Endodermal cell (in vitro differentiated cells): ENCODE measurements around the gene SRPX. TPM values are rescaled to one million over a fixed set of nuclear protein-coding genes. Genes with fewer than 3 reads are reported as not detected.
A peak's percentile ranks its signal among the peaks of the same experiment; 100 is the strongest.

ENCODE experiments used
- DNase-seq: peaks from one replicate; pipeline ENCODE4 v3.0.0-alpha.2; 2017
- H3K27ac ChIP-seq: 2 replicates; pipeline ENCODE4 v1.5.1; 2013; ENCODE audit warnings: mild to moderate bottlenecking, low read depth, low read length, moderate library complexity
- H3K27me3 ChIP-seq: 2 replicates; pipeline ENCODE4 v1.6.1; 2013; ENCODE audit warnings: mild to moderate bottlenecking, low read length, moderate library complexity; ENCODE audit not compliant: insufficient read depth, control insufficient read depth, poor library complexity, severe bottlenecking
- H3K36me3 ChIP-seq: 2 replicates; pipeline ENCODE4 v1.7.0; 2013; ENCODE audit warnings: mild to moderate bottlenecking, low read length, moderate library complexity; ENCODE audit not compliant: control insufficient read depth, insufficient read depth
- H3K4me1 ChIP-seq: one replicate; pipeline ENCODE4 v1.7.0; 2013; ENCODE audit warnings: low read length; ENCODE audit not compliant: control insufficient read depth, insufficient read depth
- H3K4me3 ChIP-seq: 2 replicates; pipeline ENCODE4 v1.5.1; 2013; ENCODE audit warnings: mild to moderate bottlenecking, low read length, moderate library complexity
- H3K9ac ChIP-seq: 2 replicates; pipeline ENCODE4 v1.6.1; 2013; ENCODE audit warnings: mild to moderate bottlenecking, low read length, moderate library complexity; ENCODE audit not compliant: poor library complexity, severe bottlenecking; ENCODE audit errors: extremely low read depth
- H3K9me3 ChIP-seq: 2 replicates; pipeline ENCODE4 v1.6.1; 2013; ENCODE audit warnings: mild to moderate bottlenecking, low read length, moderate library complexity; ENCODE audit not compliant: control insufficient read depth
- H3K27ac Mint-ChIP-seq: 2 replicates; pipeline ENCODE4 v1.8.0; 2020; ENCODE audit warnings: mixed read lengths
- H3K27me3 Mint-ChIP-seq: 2 replicates; pipeline ENCODE4 v1.8.0; 2021; ENCODE audit warnings: mild to moderate bottlenecking, mixed read lengths; ENCODE audit not compliant: insufficient read depth
- H3K36me3 Mint-ChIP-seq: 2 replicates; pipeline ENCODE4 v1.8.0; 2020; ENCODE audit warnings: low read depth, mixed read lengths
- H3K4me1 Mint-ChIP-seq: 2 replicates; pipeline ENCODE4 v1.8.0; 2020; ENCODE audit warnings: mixed read lengths
- H3K4me3 Mint-ChIP-seq: 2 replicates; pipeline ENCODE4 v1.8.0; 2020; ENCODE audit warnings: mild to moderate bottlenecking, moderate library complexity, mixed read lengths
- H3K9me3 Mint-ChIP-seq: 2 replicates; pipeline ENCODE4 v1.8.0; 2020; ENCODE audit warnings: mild to moderate bottlenecking, mixed read lengths
- WGBS, 2 experiments: methylation state at CpG; one replicate each; pipeline versions ENCODE4 v1.1.5 to v1.1.7; 2013; ENCODE audit warnings: missing lambda C conversion rate in 2 of 2, mixed read lengths in 1 of 2; ENCODE audit not compliant: insufficient coverage in 1 of 2, insufficient read length in 1 of 2; 5-methylcytosine and 5-hydroxymethylcytosine counted together
- total RNA-seq, 2 donors: library from RNA; stranded (reverse); fragmentation: NEBNext Ultra II Directional in 1 of 2; extraction: Animal tissue kit (Norgen Biotek cat#: 25700) in 1 of 2; gene quantifications; 2 replicates in 1 of 2; 3 replicates in 1 of 2; pipeline ENCODE4 v1.2.1, GENCODE V29; 2021
- TF ChIP-seq, protein P1 (sequence below): fragments of 200-600 bp; sonication (generic); conservative IDR thresholded peaks from 2 replicates; pipeline ENCODE4 v1.5.0; 2021; ENCODE audit warnings: antibody characterized with exemption, mild to moderate bottlenecking

Gene SRPX
- total RNA-seq, 2 donors from 2014 or later: 1.8 to 3.4 TPM

DNA sequence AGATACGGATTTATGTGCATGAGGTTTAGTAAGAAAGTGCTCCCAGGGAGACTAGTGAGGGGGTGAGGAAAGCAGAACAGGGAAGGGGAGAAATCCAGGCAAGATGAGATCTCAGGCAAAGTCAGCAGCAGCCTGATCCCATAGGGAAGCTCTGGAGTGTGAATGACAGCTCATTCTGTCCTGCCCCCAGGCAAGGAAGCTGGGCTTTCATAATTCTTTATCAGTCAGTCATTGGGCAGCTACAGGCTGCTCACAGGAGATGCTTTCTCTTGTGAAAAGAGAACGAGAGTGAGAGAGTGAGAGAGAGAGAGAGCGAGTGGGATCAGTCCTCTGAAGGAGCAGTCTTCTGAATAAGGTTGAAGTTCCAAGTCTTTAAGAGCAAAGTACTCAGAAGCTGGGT, 48.1 kb downstream of the SRPX start:
- H3K27ac ChIP-seq: no peak overlapping the region
- no peaks in the 10 kb centered on the region for H3K27me3 ChIP-seq
- Mint-ChIP-seq H3K27me3 (no peaks in the 10 kb centered on the region), H3K36me3 (no peaks in the 10 kb centered on the region), H3K9me3 (peaks cover 40% of the 10 kb centered on the region), H3K27ac (no peak overlapping the region), H3K4me1 (peaks cover 4% of the 10 kb centered on the region), H3K4me3 (no peak overlapping the region)
- H3K9me3 ChIP-seq: no peaks in the 10 kb centered on the region
- H3K4me1 ChIP-seq: no peaks in the 10 kb centered on the region
- no peak for DNase-seq
- TF ChIP-seq, protein P1, sequence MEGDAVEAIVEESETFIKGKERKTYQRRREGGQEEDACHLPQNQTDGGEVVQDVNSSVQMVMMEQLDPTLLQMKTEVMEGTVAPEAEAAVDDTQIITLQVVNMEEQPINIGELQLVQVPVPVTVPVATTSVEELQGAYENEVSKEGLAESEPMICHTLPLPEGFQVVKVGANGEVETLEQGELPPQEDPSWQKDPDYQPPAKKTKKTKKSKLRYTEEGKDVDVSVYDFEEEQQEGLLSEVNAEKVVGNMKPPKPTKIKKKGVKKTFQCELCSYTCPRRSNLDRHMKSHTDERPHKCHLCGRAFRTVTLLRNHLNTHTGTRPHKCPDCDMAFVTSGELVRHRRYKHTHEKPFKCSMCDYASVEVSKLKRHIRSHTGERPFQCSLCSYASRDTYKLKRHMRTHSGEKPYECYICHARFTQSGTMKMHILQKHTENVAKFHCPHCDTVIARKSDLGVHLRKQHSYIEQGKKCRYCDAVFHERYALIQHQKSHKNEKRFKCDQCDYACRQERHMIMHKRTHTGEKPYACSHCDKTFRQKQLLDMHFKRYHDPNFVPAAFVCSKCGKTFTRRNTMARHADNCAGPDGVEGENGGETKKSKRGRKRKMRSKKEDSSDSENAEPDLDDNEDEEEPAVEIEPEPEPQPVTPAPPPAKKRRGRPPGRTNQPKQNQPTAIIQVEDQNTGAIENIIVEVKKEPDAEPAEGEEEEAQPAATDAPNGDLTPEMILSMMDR: no peak
- no peaks in the 10 kb centered on the region for H3K36me3 ChIP-seq
- H3K4me3 ChIP-seq: no peak overlapping the region
- H3K9ac ChIP-seq: no peak overlapping the region
- 96% methylated on average over 3 of the region's 3 CpGs; no CpG with 5 or more reads in 1 of the 2 experiments for WGBS, 2 experiments

DNA sequence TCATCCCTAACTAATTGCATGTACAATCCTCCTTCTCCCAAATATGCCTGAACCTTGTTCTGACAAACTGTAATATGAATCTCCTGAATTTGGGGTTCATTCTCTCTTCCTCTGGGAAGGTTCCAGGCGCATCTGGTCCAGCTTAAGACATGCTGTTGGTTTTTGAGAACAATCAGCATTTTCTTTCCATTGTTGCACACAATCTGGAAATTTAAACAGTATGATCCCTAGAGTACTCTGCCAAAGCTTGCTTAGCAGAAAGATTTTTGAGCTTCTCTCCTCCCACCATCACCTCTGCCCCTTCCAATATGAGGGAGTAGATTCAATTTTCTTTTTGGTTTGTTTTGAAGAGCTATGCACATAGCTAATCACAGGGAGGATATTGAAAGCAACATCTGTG, 50.1 kb downstream of the SRPX start:
- no peak overlapping the region for H3K27ac Mint-ChIP-seq
- TF ChIP-seq, protein P1: no peak
- no peaks in the 10 kb centered on the region for H3K36me3 ChIP-seq
- 76 to 100% methylated on average over 1 of the region's 1 CpG for WGBS, 2 experiments
- no peak overlapping the region for H3K4me3 Mint-ChIP-seq
- no peaks in the 10 kb centered on the region for H3K27me3 Mint-ChIP-seq
- no peaks in the 10 kb centered on the region for H3K9me3 ChIP-seq
- H3K4me1 ChIP-seq: no peaks in the 10 kb centered on the region
- DNase-seq: no peak
- peaks cover 9% of the 10 kb centered on the region for H3K4me1 Mint-ChIP-seq
- no peak overlapping the region for H3K9ac ChIP-seq
- H3K9me3 Mint-ChIP-seq: peaks cover 33% of the 10 kb centered on the region
- H3K27me3 ChIP-seq: no peaks in the 10 kb centered on the region
- no peak overlapping the region for H3K27ac ChIP-seq
- H3K36me3 Mint-ChIP-seq: no peaks in the 10 kb centered on the region
- H3K4me3 ChIP-seq: no peak overlapping the region

DNA sequence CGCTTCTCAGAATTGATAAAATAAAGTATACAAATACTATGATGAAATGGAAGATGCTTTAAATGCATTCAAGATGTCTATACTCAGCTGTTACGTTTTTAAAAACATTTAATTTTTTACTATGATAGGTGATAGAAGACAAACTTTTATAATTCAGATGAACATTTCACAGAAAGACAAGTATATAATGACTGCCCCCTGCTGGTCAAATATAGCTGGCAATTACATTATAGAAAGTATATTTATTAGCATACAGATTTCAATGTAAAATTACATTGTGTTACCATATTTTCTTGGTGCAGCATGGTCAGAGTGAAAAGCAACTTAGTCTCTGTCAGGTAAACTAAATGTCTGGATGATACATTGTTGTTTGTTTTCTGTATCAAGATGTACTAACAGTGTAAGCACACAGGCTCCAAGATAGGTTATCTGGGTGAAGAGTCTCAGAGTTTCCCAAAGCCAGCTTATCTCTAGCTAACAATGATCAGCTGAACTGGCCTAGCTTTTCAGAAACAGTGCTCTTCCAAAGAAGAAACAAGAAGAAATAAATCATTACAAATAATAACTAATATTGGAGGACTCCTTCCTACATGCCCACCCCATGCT, 54.1 kb downstream of the SRPX start:
- Mint-ChIP-seq H3K9me3 (peaks cover 42% of the 10 kb centered on the region), H3K27ac (no peak overlapping the region)

More for the DNA sequence above, 54.1 kb downstream of the SRPX start:
- Mint-ChIP-seq H3K27me3 (no peaks in the 10 kb centered on the region), H3K36me3 (no peaks in the 10 kb centered on the region), H3K4me1 (peaks cover 22% of the 10 kb centered on the region), H3K4me3 (no peak overlapping the region)
- Histone ChIP-seq H3K9me3 (no peaks in the 10 kb centered on the region), H3K4me3 (no peak overlapping the region), H3K4me1 (no peaks in the 10 kb centered on the region), H3K27ac (no peak overlapping the region), H3K27me3 (no peaks in the 10 kb centered on the region), H3K9ac (no peak overlapping the region), H3K36me3 (no peaks in the 10 kb centered on the region)
- no peak for DNase-seq
- WGBS, 2 experiments: no CpG with 5 or more reads among the region's 2 CpGs
- TF ChIP-seq, protein P1: peak; percentile 88
